K562 (cell line): ENCODE results near the gene CARD8. TPM values are rescaled to one million over a fixed set of nuclear protein-coding genes. Genes with fewer than 3 reads are reported as not detected.

Experiments
- ATF2 ChIP-seq: sonication (generic); formaldehyde crosslinking; IDR thresholded peaks from 2 replicates; pipeline ENCODE4 v1.8.1; 2022; ENCODE audit warnings: missing genetic modification reagents
- CHAMP1 ChIP-seq: fragments of 450-650 bp; IDR thresholded peaks from 2 replicates; pipeline ENCODE4 v1.6.1; 2016; ENCODE audit warnings: mild to moderate bottlenecking
- E2F4 ChIP-seq: sonication (generic); formaldehyde crosslinking; IDR thresholded peaks from 2 replicates; pipeline ENCODE4 v1.8.0; 2022; ENCODE audit warnings: mild to moderate bottlenecking, low read depth, missing genetic modification reagents
- GTF2F1 ChIP-seq: IDR thresholded peaks from 2 replicates; pipeline ENCODE4 v1.6.1; 2011; ENCODE audit warnings: low read depth, low read length, improper control_type of control experiment
- HOXB6 ChIP-seq: fragments of 250-450 bp; sonication (Bioruptor Pico); IDR thresholded peaks from 2 replicates; pipeline ENCODE4 v1.5.1; 2022; ENCODE audit warnings: mild to moderate bottlenecking, borderline replicate concordance
- MXD1 ChIP-seq: fragments of 250-450 bp; sonication (Bioruptor Pico); IDR thresholded peaks from 2 replicates; pipeline ENCODE4 v1.8.0; 2021; ENCODE audit warnings: borderline replicate concordance, mild to moderate bottlenecking, moderate library complexity; ENCODE audit not compliant: poor library complexity, severe bottlenecking
- NR3C1 ChIP-seq: sonication (generic); formaldehyde crosslinking; IDR thresholded peaks from 2 replicates; pipeline ENCODE4 v1.8.1; 2022; ENCODE audit warnings: missing genetic modification reagents
- PCBP1 ChIP-seq: fragments of 200-400 bp; formaldehyde crosslinking; IDR thresholded peaks from 2 replicates; pipeline ENCODE4 v1.6.1; 2018; ENCODE audit warnings: mild to moderate bottlenecking, low read depth, low read length; ENCODE audit not compliant: poor library complexity, severe bottlenecking
- PCBP2 ChIP-seq: fragments of 200-400 bp; formaldehyde crosslinking; IDR thresholded peaks from 2 replicates; pipeline ENCODE4 v1.6.1; 2018; ENCODE audit warnings: low read length, low read depth, mild to moderate bottlenecking, moderate library complexity; ENCODE audit not compliant: poor library complexity, severe bottlenecking
- PHF20 ChIP-seq: fragments of 450-650 bp; IDR thresholded peaks from 2 replicates; pipeline ENCODE4 v1.6.1; 2018; ENCODE audit not compliant: partially characterized antibody
- RFX1 ChIP-seq: fragments of 450-650 bp; IDR thresholded peaks from 2 replicates; pipeline ENCODE4 v1.6.1; 2016; ENCODE audit warnings: mild to moderate bottlenecking, moderate library complexity
- RNF2 ChIP-seq: sonication (generic); IDR thresholded peaks from 2 replicates; pipeline ENCODE4 v1.6.1; 2016
- STAG1 ChIP-seq: sonication (generic); formaldehyde crosslinking; IDR thresholded peaks from 2 replicates; pipeline ENCODE4 v1.5.0; 2020; ENCODE audit warnings: missing genetic modification reagents, borderline replicate concordance
- TAF1 ChIP-seq: IDR thresholded peaks from 2 replicates; pipeline ENCODE4 v1.6.1; 2011; ENCODE audit warnings: mild to moderate bottlenecking, low read length, moderate library complexity; ENCODE audit not compliant: insufficient read depth, control insufficient read depth, severe bottlenecking; ENCODE audit errors: extremely low read depth
- TSHZ1 ChIP-seq: fragments of 250-450 bp; sonication (Bioruptor Pico); IDR thresholded peaks from 2 replicates; pipeline ENCODE4 v1.4.0; 2020; ENCODE audit warnings: mild to moderate bottlenecking, moderate library complexity
- U2AF1 ChIP-seq: fragments of 200-400 bp; formaldehyde crosslinking; optimal IDR thresholded peaks from 2 replicates; pipeline ENCODE3; 2017; ENCODE audit warnings: mild to moderate bottlenecking, low read depth, low read length, moderate library complexity
- ZNF165 ChIP-seq: fragments of 250-450 bp; sonication (Bioruptor Pico); IDR thresholded peaks from 2 replicates; pipeline ENCODE4 v1.4.0; 2020; ENCODE audit warnings: borderline replicate concordance
- polyA plus RNA-seq, 8 experiments: library from polyadenylated mRNA; depleted of rRNA in 4 of 8; stranded (reverse) in 5 of 8; unstranded in 3 of 8; fragments of >200 nt; fragmentation: Nextera tagmentation in 2 of 8; fragmentation: Illumina TruSeq in 1 of 8; extraction: Ambion mirVana in 2 of 8; extraction: Trizol in 1 of 8; gene quantifications; 2 replicates each; pipeline versions ENCODE4 v1.2.1 to v1.2.3, GENCODE V29; 2011 to 2014; ENCODE audit warnings: inconsistent platforms in 1 of 8, missing spikeins in 1 of 8
- total RNA-seq, 7 experiments: library from RNA; depleted of rRNA in 6 of 7; stranded (reverse); fragments of >200 nt in 6 of 7; fragmentation: Illumina TruSeq in 2 of 7; extraction: Trizol in 2 of 7; gene quantifications; 2 replicates each; pipeline versions ENCODE4 v1.2.1 to v1.2.3, GENCODE V29; 2011 to 2021; ENCODE audit warnings: low replicate concordance in 1 of 7

CARD8 gene
- total and polyA plus RNA-seq, 9 of the 15 experiments (the other 6 are each of a cell fraction or from before 2014, with no cell fraction given), result 11.5 to 26.4 (median 20.8) TPM

GRCh38 chr19:48169939-48170803 lies 85.5 kb downstream of the CARD8 start, which contains the start of the genes LIG1 and ZSWIM9 (continued):
- TF ChIP-seq ZNF165 (CRISPR knock-in tag) (no peak), E2F4 (CRISPR knock-in tag) (peak; percentile 92), CHAMP1 (no peak), TSHZ1 (CRISPR knock-in tag) (no peak), ATF2 (CRISPR knock-in tag) (no peak), PCBP1 (peak; percentile 79), U2AF1 (no peak), NR3C1 (no peak), PCBP2 (no peak), GTF2F1 (no peak), PHF20 (peak; percentile 58), STAG1 (CRISPR knock-in tag) (no peak), RFX1 (peak; percentile 78), RNF2 (no peak), HOXB6 (no peak), TAF1 (peak; percentile 42), MXD1 (CRISPR knock-in tag) (no peak)
